NB4 (cell line): Measurements from ENCODE around the gene NAA80.

Experiments
- CTCF ChIP-seq: IDR thresholded peaks from one replicate; pipeline ENCODE4 v1.5.1; 2012; ENCODE audit warnings: low read depth, low read length
- POLR2A ChIP-seq: IDR thresholded peaks from 2 replicates; pipeline ENCODE4 v1.6.1; 2011; ENCODE audit warnings: mild to moderate bottlenecking; ENCODE audit not compliant: insufficient read length; ENCODE audit errors: extremely low read depth

- TF ChIP-seq CTCF, result no peak
- TF ChIP-seq POLR2A, result no peak
Measured at GRCh38 chr3:50331364-50331907, 32.2 kb upstream of the NAA80 start.
